Muscle of arm (tissue), 14 donors: ENCODE data around the gene COPZ2. TPM values are rescaled to one million over a fixed set of nuclear protein-coding genes. Genes with fewer than 3 reads are reported as not detected.
"Not testable (repeated sequence)": the region's sequence is repeated elsewhere in the genome, so short reads cannot be mapped to it uniquely, and the experiment has no call there.

Experiments used
- DNase-seq: peaks from one replicate; pipeline ENCODE4 v3.0.0-alpha.2; 2013
- long read RNA-seq, 11 donors: transcript quantifications; one replicate each; lab custom pipeline, GENCODE V29; 2026
- polyA plus RNA-seq, 12 donors: library from polyadenylated mRNA; unstranded; fragments of 120-200 nt; gene quantifications; one replicate each; pipeline ENCODE4 v1.2.1, GENCODE V29; 2013; ENCODE audit not compliant: insufficient read length in 12 of 12

The COPZ2 gene, protein sequence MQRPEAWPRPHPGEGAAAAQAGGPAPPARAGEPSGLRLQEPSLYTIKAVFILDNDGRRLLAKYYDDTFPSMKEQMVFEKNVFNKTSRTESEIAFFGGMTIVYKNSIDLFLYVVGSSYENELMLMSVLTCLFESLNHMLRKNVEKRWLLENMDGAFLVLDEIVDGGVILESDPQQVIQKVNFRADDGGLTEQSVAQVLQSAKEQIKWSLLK
- polyA plus RNA-seq = 10 to 100 TPM in 11 of 12 donors, not detected in 1; 36.1 to 70.2 (median 42.4) TPM
- long read RNA-seq, donor 1, partial matches to known transcripts = 0 of 3 reads
- long read RNA-seq, donor 1, other reads (novel, unspliced or antisense) = 0 of 3 reads
- long read RNA-seq, donor 2, transcript COPZ2-210 (9 exons, 895 nt) = major isoform, 13 of 28 reads
- long read RNA-seq, donor 2, partial matches to known transcripts = 15 of 28 reads
- long read RNA-seq, donor 2, other reads (novel, unspliced or antisense) = 0 of 28 reads
- long read RNA-seq, donor 3, transcript COPZ2-210 (9 exons, 895 nt) = major isoform, 6 of 303 reads
- long read RNA-seq, donor 3, partial matches to known transcripts = 277 of 303 reads
- long read RNA-seq, donor 3, other reads (novel, unspliced or antisense) = 20 of 303 reads
- long read RNA-seq, donor 4, partial matches to known transcripts = 6 of 10 reads
- long read RNA-seq, donor 4, other reads (novel, unspliced or antisense) = 0 of 10 reads
- long read RNA-seq, donor 5, transcript COPZ2-210 (9 exons, 895 nt) = major isoform, 12 of 12 reads
- long read RNA-seq, donor 5, partial matches to known transcripts = 0 of 12 reads
- long read RNA-seq, donor 5, other reads (novel, unspliced or antisense) = 0 of 12 reads
- long read RNA-seq, donor 6, transcript COPZ2-210 (9 exons, 895 nt) = major isoform, 11 of 11 reads
- long read RNA-seq, donor 6, partial matches to known transcripts = 0 of 11 reads
- long read RNA-seq, donor 6, other reads (novel, unspliced or antisense) = 0 of 11 reads
- long read RNA-seq, donor 7, transcript COPZ2-210 (9 exons, 895 nt) = major isoform, 5 of 5 reads
- long read RNA-seq, donor 7, partial matches to known transcripts = 0 of 5 reads
- long read RNA-seq, donor 7, other reads (novel, unspliced or antisense) = 0 of 5 reads
- long read RNA-seq, donor 8, transcript COPZ2-210 (9 exons, 895 nt) = major isoform, 6 of 17 reads
- long read RNA-seq, donor 8, partial matches to known transcripts = 6 of 17 reads
- long read RNA-seq, donor 8, other reads (novel, unspliced or antisense) = 5 of 17 reads
- long read RNA-seq, donor 9, transcript COPZ2-210 (9 exons, 895 nt) = major isoform, 17 of 24 reads
- long read RNA-seq, donor 9, partial matches to known transcripts = 7 of 24 reads
- long read RNA-seq, donor 9, other reads (novel, unspliced or antisense) = 0 of 24 reads
- long read RNA-seq, donor 10, partial matches to known transcripts = 8 of 16 reads
- long read RNA-seq, donor 10, other reads (novel, unspliced or antisense) = 6 of 16 reads
- long read RNA-seq, donor 11, transcript COPZ2-210 (9 exons, 895 nt) = major isoform, 15 of 21 reads
- long read RNA-seq, donor 11, partial matches to known transcripts = 6 of 21 reads
- long read RNA-seq, donor 11, other reads (novel, unspliced or antisense) = 0 of 21 reads

GRCh38 chr17:48037036-48037837, at the start of gene COPZ2:
Gene COPZ2, minus strand, starts transcription at chr17:48037797. Its CDS starts 20 bp downstream, at chr17:48037777.
- no peak for DNase-seq

GRCh38 chr17:48084932-48085331, 47.3 kb upstream of the COPZ2 start:
- no peak for DNase-seq

- no peak for DNase-seq
Observed at GRCh38 chr17:48081858-48082257, 44.3 kb upstream of the COPZ2 start.

GRCh38 chr17:48077152-48077551, 39.6 kb upstream of the COPZ2 start:
- DNase-seq = not testable (repeated sequence)

DNA sequence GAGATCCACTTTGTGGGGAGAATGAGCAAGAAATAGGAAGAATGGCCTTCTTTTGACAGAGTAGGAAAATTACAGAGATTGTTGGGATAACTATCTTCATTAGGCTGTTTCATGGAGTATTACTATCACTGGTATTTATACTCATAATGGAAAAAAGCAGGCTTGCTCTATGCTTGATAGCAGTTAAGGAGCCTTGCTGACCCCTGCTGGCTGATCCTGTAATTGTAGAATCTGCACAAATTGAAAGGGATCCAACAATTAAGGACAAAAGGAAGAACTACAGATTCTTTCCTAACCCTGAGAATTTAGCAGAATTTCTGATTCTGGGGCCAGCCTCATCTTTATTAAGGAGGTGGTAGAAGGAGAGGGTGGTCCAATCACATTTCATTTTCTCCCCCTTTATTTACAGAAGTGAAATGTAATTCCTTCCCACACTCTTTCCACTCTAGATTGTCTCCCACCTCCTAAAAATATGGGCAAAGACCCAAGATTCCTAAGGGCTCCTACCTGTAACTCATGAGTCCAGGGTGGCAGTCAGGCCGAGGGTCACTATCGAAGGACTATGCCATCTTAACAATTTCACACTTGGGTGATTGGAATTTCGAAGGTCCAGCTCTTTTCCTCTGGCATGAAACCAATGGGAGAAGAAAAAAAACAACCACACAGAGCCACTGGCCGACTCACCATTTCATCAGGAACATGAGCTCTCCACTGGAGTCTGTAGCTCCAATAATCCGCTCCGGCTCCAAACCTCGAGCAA, 36.9 kb upstream of the COPZ2 start:
- peak; percentile 87 for DNase-seq

- not testable (repeated sequence) for DNase-seq
Observed at GRCh38 chr17:48073566-48074094, 36.0 kb upstream of the COPZ2 start.

GRCh38 chr17:48072811-48073210, 35.2 kb upstream of the COPZ2 start:
- DNase-seq = not testable (repeated sequence)

DNA sequence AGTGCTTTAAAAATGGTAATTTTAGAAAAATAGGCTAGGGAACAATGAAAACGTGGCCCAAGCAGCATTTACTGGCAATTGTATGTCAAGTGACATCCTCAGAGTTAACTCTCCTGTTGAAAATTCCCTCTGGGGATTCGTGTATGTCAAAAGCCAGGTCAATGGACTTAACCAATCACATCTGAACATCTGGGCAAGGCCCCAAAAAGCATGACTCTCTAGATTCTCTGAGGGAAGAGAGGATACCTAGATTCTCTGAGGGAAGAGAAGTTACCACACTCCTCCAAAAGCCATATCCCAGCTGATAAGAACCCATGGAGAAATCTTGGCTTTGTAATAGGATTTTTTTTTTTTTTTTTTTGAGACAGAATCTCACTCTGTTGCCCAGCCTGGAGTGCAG, 34.1 kb upstream of the COPZ2 start:
- no peak for DNase-seq

DNA sequence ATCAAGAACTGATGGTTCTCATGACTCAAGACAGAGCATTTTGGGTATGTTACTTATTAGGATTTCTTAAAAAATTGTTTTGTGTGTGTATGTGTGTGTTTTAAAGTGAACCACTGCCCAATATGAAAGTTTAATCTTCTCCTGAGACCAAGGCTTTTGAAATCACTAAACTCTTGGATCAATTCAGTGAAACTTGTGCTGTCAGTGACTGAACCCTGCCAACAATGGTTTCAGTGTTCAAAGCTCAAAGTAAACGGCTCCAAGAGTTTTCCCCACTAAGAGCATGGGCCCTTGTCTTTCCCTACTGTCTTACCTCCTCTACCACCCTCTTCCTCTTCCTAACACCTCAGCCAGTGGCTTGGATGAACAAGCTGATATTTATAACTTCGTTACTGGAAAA, 32.6 kb upstream of the COPZ2 start:
- no peak for DNase-seq

DNA sequence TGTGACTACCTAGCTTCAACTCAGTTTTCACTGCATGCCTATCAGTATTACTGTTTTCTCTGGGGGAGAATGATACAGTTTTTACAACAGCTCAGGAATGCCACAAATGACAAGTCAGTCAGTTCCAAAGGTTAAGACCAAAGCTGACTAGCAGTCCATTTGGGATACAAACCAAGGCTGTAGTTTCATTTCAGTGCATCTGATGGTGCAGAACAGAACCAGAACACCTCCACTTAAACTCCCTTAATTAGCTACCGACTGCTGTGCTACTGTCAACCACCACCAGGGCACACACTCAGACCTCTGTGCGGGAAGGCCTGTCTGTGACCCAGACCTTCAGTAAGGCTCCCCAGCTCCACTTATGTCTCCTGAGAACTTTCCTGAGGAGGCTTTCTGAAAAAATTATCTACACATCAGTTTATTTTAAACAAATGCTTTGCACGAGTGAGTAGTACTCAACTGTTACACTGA, 30.9 kb upstream of the COPZ2 start:
- no peak for DNase-seq

- not testable (repeated sequence) for DNase-seq
Observed at GRCh38 chr17:48067808-48068207, 30.2 kb upstream of the COPZ2 start.

DNA sequence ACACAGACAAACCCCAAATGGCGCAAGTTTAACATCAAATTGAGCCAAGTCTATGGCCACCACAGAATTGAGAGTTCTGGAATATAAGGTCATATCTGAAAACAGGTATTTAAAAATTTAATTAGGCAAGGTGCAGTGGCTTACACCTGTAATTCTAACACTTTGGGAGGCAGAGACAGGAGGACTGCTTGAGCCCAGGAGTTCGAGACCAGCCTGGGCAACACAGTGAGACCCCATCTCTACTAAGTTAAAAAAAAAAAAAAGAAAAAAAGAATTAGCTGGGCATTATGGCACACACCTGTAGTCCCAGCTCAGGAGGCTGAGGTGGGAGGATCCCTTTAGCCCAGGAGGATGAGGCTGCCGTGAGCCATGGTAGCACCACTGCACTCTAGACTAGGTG, 29.6 kb upstream of the COPZ2 start:
- no peak for DNase-seq

DNA sequence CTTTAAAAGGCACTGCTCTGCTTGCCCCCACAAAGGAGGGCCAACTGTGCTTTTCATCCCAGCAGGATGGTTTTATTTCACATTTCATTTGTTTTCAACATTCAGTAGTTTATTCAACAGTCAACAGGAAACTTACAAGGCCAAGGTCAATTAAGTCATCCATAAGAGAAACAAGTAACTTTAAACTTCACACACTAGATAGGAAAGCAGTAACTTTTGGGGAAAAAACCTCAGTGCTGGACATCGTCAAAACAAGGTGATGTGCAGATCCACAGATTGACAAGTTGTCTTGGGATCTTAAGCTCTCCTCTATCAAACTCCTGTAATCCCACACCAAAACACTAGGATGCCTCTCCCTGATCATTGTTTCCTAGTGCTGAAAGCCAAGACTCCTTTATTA, 29.1 kb upstream of the COPZ2 start:
- no peak for DNase-seq

- DNase-seq = no peak
Observed at GRCh38 chr17:48066192-48066591, 28.6 kb upstream of the COPZ2 start.

GRCh38 chr17:48064638-48065037, 27.0 kb upstream of the COPZ2 start:
- no peak for DNase-seq

GRCh38 chr17:48062273-48062672, 24.7 kb upstream of the COPZ2 start:
- no peak for DNase-seq

- no peak for DNase-seq
Observed at GRCh38 chr17:48060249-48060648, 22.7 kb upstream of the COPZ2 start.

- no peak for DNase-seq
Observed at GRCh38 chr17:48059125-48059668, 21.6 kb upstream of the COPZ2 start.
